HepG2 (cell line): ENCODE results near the gene IP6K3. TPM values are rescaled to one million over a fixed set of nuclear protein-coding genes. Genes with fewer than 3 reads are reported as not detected.

ENCODE experiments used
- ATAC-seq: fragments of 200-7000 bp; cut with Tn5 transposase; 3 replicates; pipeline ENCODE4 v1.9.1; 2020; ENCODE audit warnings: mild to moderate bottlenecking, moderate library complexity
- BruUV-seq: library from RNA; stranded (reverse); fragments of 400-500 nt; replicated peaks from 2 replicates; lab custom pipeline; 2021; lab: Mats Ljungman, UMichigan
- CTCF ChIA-PET: fragments of 300-600 bp; formaldehyde crosslinking; extraction: SDS; loops from one replicate; lab custom pipeline; 2021; ENCODE audit warnings: low total read pairs, inconsistent platforms, low intra/inter-chr PET ratio; lab: Yijun Ruan, JAX
- POLR2A ChIA-PET: fragments of 350-600 bp; sonication (Branson Sonifier 250); formaldehyde crosslinking; loops from one replicate; lab custom pipeline; 2020; ENCODE audit warnings: antibody characterized with exemption, inconsistent platforms; lab: Yijun Ruan, JAX
- DNase-seq: peaks from one replicate; pipeline ENCODE4 v3.0.0-alpha.2; 2015; ENCODE audit warnings: low spot score
- FAIRE-seq: peaks from 3 replicates; lab custom pipeline; 2011; peaks lifted over from hg19 to GRCh38; lab: Jason Lieb, UNC
- H2AFZ ChIP-seq: one replicate; pipeline ENCODE4 v1.6.1; 2011; ENCODE audit warnings: low read length, inconsistent platforms
- H3K27ac ChIP-seq: fragments of 300-600 bp; 3 replicates; pipeline ENCODE4 v1.8.0; 2011; ENCODE audit warnings: mixed run types, mild to moderate bottlenecking, mixed read lengths, low read length, inconsistent platforms; ENCODE audit not compliant: insufficient read depth; ENCODE audit errors: extremely low read length
- H3K27me3 ChIP-seq, 2 experiments: fragments of 200-600 bp in 1 of 2; 2 replicates in 1 of 2; 3 replicates in 1 of 2; pipeline versions ENCODE4 v1.6.0 to v1.8.0; 2011; ENCODE audit warnings: low read length in 2 of 2, mild to moderate bottlenecking in 2 of 2, moderate library complexity in 2 of 2, inconsistent platforms in 1 of 2; ENCODE audit not compliant: insufficient read depth in 2 of 2, control insufficient read depth in 1 of 2
- H3K36me3 ChIP-seq, 2 experiments: fragments of 200-600 bp in 1 of 2; replicated peaks in 1 of 2; 2 replicates in 1 of 2; 3 replicates in 1 of 2; pipeline versions ENCODE4 v1.5.1 to v1.8.0; 2011; ENCODE audit warnings: low read length in 2 of 2, inconsistent platforms in 1 of 2; ENCODE audit not compliant: insufficient read depth in 2 of 2, control insufficient read depth in 1 of 2
- H3K4me1 ChIP-seq: 2 replicates; pipeline ENCODE4 v1.5.1; 2012; ENCODE audit warnings: low read length, inconsistent platforms; ENCODE audit not compliant: insufficient read depth
- H3K4me2 ChIP-seq: 2 replicates; pipeline ENCODE4 v1.6.0; 2011; ENCODE audit warnings: low read depth, low read length, inconsistent platforms
- H3K4me3 ChIP-seq, 3 experiments: fragments of 200-600 bp in 1 of 3; sonication (generic), shearing (Covaris generic) in 1 of 3; replicated peaks in 1 of 3; 2 replicates each; pipeline ENCODE4 v1.5.1; 2011 to 2016; ENCODE audit warnings: low read length in 3 of 3, inconsistent platforms in 2 of 3, low read depth in 2 of 3, mild to moderate bottlenecking in 2 of 3, control low read depth in 1 of 3, mixed read lengths in 1 of 3; ENCODE audit not compliant: insufficient read depth in 1 of 3
- H3K79me2 ChIP-seq: one replicate; pipeline ENCODE4 v1.6.1; 2011; ENCODE audit warnings: low read length, inconsistent platforms; ENCODE audit not compliant: insufficient read depth
- H3K9ac ChIP-seq: 2 replicates; pipeline ENCODE4 v1.6.0; 2011; ENCODE audit warnings: mild to moderate bottlenecking, low read depth, low read length, inconsistent platforms; ENCODE audit not compliant: insufficient read depth
- H3K9me3 ChIP-seq: 2 replicates; pipeline ENCODE4 v1.5.1; 2012; ENCODE audit warnings: mild to moderate bottlenecking, low read length
- H4K20me1 ChIP-seq: 2 replicates; pipeline ENCODE4 v1.6.0; 2011; ENCODE audit warnings: inconsistent platforms, mild to moderate bottlenecking, low read length, moderate library complexity; ENCODE audit not compliant: insufficient read depth
- ARNTL ChIP-seq: sonication (generic); formaldehyde crosslinking; IDR thresholded peaks from 2 replicates; pipeline ENCODE4 v1.4.0; 2020; ENCODE audit warnings: mild to moderate bottlenecking, missing genetic modification reagents
- ATF1 ChIP-seq: IDR thresholded peaks from 2 replicates; pipeline ENCODE4 v1.6.1; 2016; ENCODE audit warnings: mild to moderate bottlenecking, control low read depth
- ATM ChIP-seq: fragments of 450-650 bp; IDR thresholded peaks from 2 replicates; pipeline ENCODE4 v1.7.1; 2017; ENCODE audit warnings: mild to moderate bottlenecking, borderline replicate concordance
- BRD4 ChIP-seq: sonication (generic); formaldehyde crosslinking; IDR thresholded peaks from 2 replicates; pipeline ENCODE4 v1.4.0; 2020; ENCODE audit warnings: missing genetic modification reagents
- CEBPG ChIP-seq: IDR thresholded peaks from 2 replicates; pipeline ENCODE4 v1.6.1; 2016
- GATA4 ChIP-seq: sonication (generic); IDR thresholded peaks from 2 replicates; pipeline ENCODE4 v1.6.1; 2016; ENCODE audit warnings: antibody characterized with exemption, low read depth, borderline replicate concordance
- HMG20A ChIP-seq: IDR thresholded peaks from 2 replicates; pipeline ENCODE4 v1.6.1; 2016; ENCODE audit warnings: borderline replicate concordance
- SKI ChIP-seq: fragments of 450-650 bp; IDR thresholded peaks from one replicate; pipeline ENCODE4 v1.6.1; 2018; ENCODE audit warnings: mild to moderate bottlenecking; ENCODE audit not compliant: partially characterized antibody
- TBX3 ChIP-seq: fragments of 450-650 bp; IDR thresholded peaks from 2 replicates; pipeline ENCODE4 v1.6.1; 2017; ENCODE audit warnings: antibody characterized with exemption, mild to moderate bottlenecking, inconsistent platforms, borderline replicate concordance
- ZMYM4 ChIP-seq: sonication (generic); formaldehyde crosslinking; IDR thresholded peaks from 2 replicates; pipeline ENCODE4 v1.8.1; 2023; ENCODE audit warnings: mild to moderate bottlenecking, missing genetic modification reagents
- ZNF331 ChIP-seq: sonication (generic); formaldehyde crosslinking; IDR thresholded peaks from 2 replicates; pipeline ENCODE4 v1.4.0; 2020; ENCODE audit warnings: missing genetic modification reagents
- ZNF770 ChIP-seq: sonication (generic); formaldehyde crosslinking; IDR thresholded peaks from 2 replicates; pipeline ENCODE4 v1.5.0; 2020; ENCODE audit warnings: mild to moderate bottlenecking, missing genetic modification reagents
- ZNF839 ChIP-seq: sonication (generic); formaldehyde crosslinking; IDR thresholded peaks from 2 replicates; pipeline ENCODE4 v1.4.0; 2020; ENCODE audit warnings: missing genetic modification reagents, mild to moderate bottlenecking, borderline replicate concordance
- WGBS: methylation state at CpG from one replicate; pipeline ENCODE4 v1.1.6; 2017; ENCODE audit warnings: low lambda C conversion rate; 5-methylcytosine and 5-hydroxymethylcytosine counted together
- in situ Hi-C: cut with HindIII; loops from 2 replicates; pipeline ENCODE4 v1.10.0; 2017; ENCODE audit warnings: low pct_unique_long_range_greater_than_20kb; ENCODE audit not compliant: extremely low pct_ligation_motif_present
- intact Hi-C: fragments of 100-400 bp; cut with micrococcal nuclease; formaldehyde crosslinking; loops from one replicate; pipeline ENCODE4 v1.10.0; 2022; ENCODE audit not compliant: unreplicated experiment
- polyA plus RNA-seq, 8 experiments: library from polyadenylated mRNA; depleted of rRNA in 3 of 8; stranded (reverse) in 7 of 8; unstranded in 1 of 8; fragments of >200 nt; fragmentation: Illumina TruSeq in 4 of 8; extraction: Trizol in 4 of 8; gene quantifications; 2 replicates each; pipeline versions ENCODE4 v1.2.1 to v1.2.3, GENCODE V29; 2011 to 2016; ENCODE audit warnings: low read depth in 4 of 8, missing spikeins in 1 of 8, mixed read lengths in 1 of 8; ENCODE audit not compliant: insufficient read depth in 1 of 8
- total RNA-seq, 5 experiments: library from RNA; depleted of rRNA; stranded (reverse); fragments of >200 nt; fragmentation: Illumina TruSeq; extraction: Trizol; gene quantifications; 2 replicates each; pipeline ENCODE4 v1.2.3, GENCODE V29; 2016; ENCODE audit warnings: low read depth in 1 of 5
- TF ChIP-seq, protein P1 (sequence below): IDR thresholded peaks from 2 replicates; pipeline ENCODE4 v1.6.1; 2016; ENCODE audit warnings: missing biosample characterization, missing genetic modification reagents, low read depth
- TF ChIP-seq, protein P2 (sequence below): sonication (generic); formaldehyde crosslinking; IDR thresholded peaks from 2 replicates; pipeline ENCODE4 v1.9.0; 2021; ENCODE audit warnings: missing genetic modification reagents, mild to moderate bottlenecking, borderline replicate concordance
- TF ChIP-seq, protein P3 (sequence below): IDR thresholded peaks from 2 replicates; pipeline ENCODE4 v1.6.1; 2016; ENCODE audit warnings: low read depth, control low read depth
- TF ChIP-seq, protein P4 (sequence below): sonication (generic); formaldehyde crosslinking; IDR thresholded peaks from 2 replicates; pipeline ENCODE4 v1.8.0; 2022; ENCODE audit warnings: low read depth, missing genetic modification reagents

Gene IP6K3
- total and polyA plus RNA-seq, 2 of the 13 experiments (the other 11 are each of a cell fraction or from before 2014, with no cell fraction given): 0.11 to 0.18 TPM

DNA sequence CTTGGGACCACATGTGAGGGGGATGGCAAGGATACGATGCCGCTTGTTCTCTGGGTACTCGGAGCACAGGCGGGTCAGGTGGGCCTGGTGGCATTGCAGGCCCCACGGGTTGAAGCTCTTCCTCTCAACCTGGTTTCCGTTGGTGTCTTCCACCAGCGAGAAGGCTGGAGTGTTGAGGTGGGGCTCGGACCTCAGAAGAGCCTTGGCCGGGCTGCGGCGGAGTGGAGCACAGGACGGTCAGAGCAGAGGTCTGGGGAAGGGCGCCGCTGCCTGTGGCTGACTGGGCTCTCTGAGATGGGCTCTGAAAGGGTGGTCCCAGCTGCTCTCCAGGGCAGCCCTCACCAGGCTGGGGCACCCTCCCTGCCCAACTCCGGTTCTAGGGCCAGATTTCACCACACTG is 20.0 kb downstream of the IP6K3 start:
- Histone ChIP-seq H3K36me3 (no peaks in the 10 kb centered on the region), H3K4me1 (no peaks in the 10 kb centered on the region), H3K4me2 (no peak overlapping the region), H3K9ac (no peak overlapping the region), H3K4me3 (no peak overlapping the region), H3K27ac (no peak overlapping the region), H4K20me1 (no peaks in the 10 kb centered on the region), H3K79me2 (no peaks in the 10 kb centered on the region), H3K27me3 (peaks cover 0 to 3% of the 10 kb centered on the region in 2 experiments; a peak in 3 of 5 replicates), H3K9me3 (no peaks in the 10 kb centered on the region), H2AFZ (no peak overlapping the region)
- WGBS: 68% methylated on average over 12 of the region's 15 CpGs
- CTCF ChIA-PET: no interaction called here
- FAIRE-seq (no peak), ATAC-seq (no peak), DNase-seq (no peak)
- POLR2A ChIA-PET: no interaction called here
- in situ Hi-C loops (no loop called here), intact Hi-C loops (no loop called here)
- TF ChIP-seq, protein P1, sequence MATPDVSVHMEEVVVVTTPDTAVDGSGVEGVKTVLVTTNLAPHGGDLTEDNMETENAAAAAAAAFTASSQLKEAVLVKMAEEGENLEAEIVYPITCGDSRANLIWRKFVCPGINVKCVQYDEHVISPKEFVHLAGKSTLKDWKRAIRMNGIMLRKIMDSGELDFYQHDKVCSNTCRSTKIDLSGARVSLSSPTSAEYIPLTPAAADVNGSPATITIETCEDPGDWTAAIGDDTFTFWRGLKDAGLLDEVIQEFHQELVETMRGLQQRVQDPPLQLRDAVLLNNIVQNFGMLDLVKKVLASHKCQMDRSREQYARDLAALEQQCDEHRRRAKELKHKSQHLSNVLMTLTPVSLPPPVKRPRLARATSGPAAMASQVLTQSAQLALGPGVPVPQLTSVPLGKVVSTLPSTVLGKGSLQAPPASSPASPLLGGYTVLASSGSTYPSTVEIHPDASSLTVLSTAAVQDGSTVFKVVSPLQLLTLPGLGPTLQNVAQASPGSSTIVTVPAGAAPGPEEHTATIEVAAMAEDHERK (CRISPR knock-in tag): no peak
- no peak for TF ChIP-seq ZNF331 (CRISPR knock-in tag)
- TF ChIP-seq HMG20A (CRISPR knock-in tag): no peak
- TF ChIP-seq SKI: no peak
- TF ChIP-seq ATF1 (CRISPR knock-in tag): no peak
- no peak for TF ChIP-seq ARNTL
- TF ChIP-seq, protein P2, sequence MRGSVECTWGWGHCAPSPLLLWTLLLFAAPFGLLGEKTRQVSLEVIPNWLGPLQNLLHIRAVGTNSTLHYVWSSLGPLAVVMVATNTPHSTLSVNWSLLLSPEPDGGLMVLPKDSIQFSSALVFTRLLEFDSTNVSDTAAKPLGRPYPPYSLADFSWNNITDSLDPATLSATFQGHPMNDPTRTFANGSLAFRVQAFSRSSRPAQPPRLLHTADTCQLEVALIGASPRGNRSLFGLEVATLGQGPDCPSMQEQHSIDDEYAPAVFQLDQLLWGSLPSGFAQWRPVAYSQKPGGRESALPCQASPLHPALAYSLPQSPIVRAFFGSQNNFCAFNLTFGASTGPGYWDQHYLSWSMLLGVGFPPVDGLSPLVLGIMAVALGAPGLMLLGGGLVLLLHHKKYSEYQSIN (CRISPR knock-in tag): no peak
- TF ChIP-seq, protein P3, sequence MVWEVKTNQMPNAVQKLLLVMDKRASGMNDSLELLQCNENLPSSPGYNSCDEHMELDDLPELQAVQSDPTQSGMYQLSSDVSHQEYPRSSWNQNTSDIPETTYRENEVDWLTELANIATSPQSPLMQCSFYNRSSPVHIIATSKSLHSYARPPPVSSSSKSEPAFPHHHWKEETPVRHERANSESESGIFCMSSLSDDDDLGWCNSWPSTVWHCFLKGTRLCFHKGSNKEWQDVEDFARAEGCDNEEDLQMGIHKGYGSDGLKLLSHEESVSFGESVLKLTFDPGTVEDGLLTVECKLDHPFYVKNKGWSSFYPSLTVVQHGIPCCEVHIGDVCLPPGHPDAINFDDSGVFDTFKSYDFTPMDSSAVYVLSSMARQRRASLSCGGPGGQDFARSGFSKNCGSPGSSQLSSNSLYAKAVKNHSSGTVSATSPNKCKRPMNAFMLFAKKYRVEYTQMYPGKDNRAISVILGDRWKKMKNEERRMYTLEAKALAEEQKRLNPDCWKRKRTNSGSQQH (CRISPR knock-in tag): no peak
- no peak for TF ChIP-seq ZMYM4 (CRISPR knock-in tag)
- no peak for TF ChIP-seq BRD4
- TF ChIP-seq ZNF770 (CRISPR knock-in tag): no peak
- TF ChIP-seq, protein P4, sequence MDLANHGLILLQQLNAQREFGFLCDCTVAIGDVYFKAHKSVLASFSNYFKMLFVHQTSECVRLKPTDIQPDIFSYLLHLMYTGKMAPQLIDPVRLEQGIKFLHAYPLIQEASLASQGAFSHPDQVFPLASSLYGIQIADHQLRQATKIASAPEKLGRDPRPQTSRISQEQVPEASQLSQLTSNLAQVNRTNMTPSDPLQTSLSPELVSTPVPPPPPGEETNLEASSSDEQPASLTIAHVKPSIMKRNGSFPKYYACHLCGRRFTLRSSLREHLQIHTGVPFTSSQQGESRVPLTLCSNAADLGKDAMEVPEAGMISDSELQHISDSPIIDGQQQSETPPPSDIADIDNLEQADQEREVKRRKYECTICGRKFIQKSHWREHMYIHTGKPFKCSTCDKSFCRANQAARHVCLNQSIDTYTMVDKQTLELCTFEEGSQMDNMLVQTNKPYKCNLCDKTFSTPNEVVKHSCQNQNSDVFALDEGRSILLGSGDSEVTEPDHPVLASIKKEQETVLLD (CRISPR knock-in tag): no peak
- TF ChIP-seq GATA4: no peak
- TF ChIP-seq CEBPG: no peak
- TF ChIP-seq ATM: no peak
- TF ChIP-seq ZNF839 (CRISPR knock-in tag): no peak
- no peak for TF ChIP-seq TBX3
- no TSS peak for BruUV-seq
